Keratinocyte (primary cell): Measurements from ENCODE around the gene MICAL2. TPM values are rescaled to one million over a fixed set of nuclear protein-coding genes. Genes with fewer than 3 reads are reported as not detected.

Experiments
- DNase-seq: peaks from one replicate; pipeline ENCODE4 v3.0.0-alpha.2; 2011; ENCODE audit warnings: low read depth, missing footprints, low spot score
- FAIRE-seq: peaks from 2 replicates; lab custom pipeline; 2011; peaks lifted over from hg19 to GRCh38; lab: Jason Lieb, UNC
- H2AFZ ChIP-seq: 2 replicates; pipeline ENCODE4 v1.6.0; 2012; ENCODE audit warnings: low read length, control low read depth, inconsistent platforms; ENCODE audit not compliant: control insufficient read depth
- H3K27ac ChIP-seq: 2 replicates; pipeline ENCODE4 v1.5.1; 2011; ENCODE audit warnings: low read length; ENCODE audit not compliant: control insufficient read depth, insufficient read depth
- H3K27me3 ChIP-seq: 3 replicates; pipeline ENCODE4 v1.6.0; 2011; ENCODE audit warnings: low read length; ENCODE audit not compliant: control insufficient read depth, insufficient read depth; ENCODE audit errors: extremely low read depth
- H3K36me3 ChIP-seq, 2 experiments: 2 replicates in 1 of 2; 3 replicates in 1 of 2; pipeline ENCODE4 v1.5.1; 2011; ENCODE audit warnings: low read length in 2 of 2, mild to moderate bottlenecking in 1 of 2; ENCODE audit not compliant: control insufficient read depth in 2 of 2, insufficient read depth in 2 of 2; ENCODE audit errors: extremely low read depth in 1 of 2
- H3K4me1 ChIP-seq: 3 replicates; pipeline ENCODE4 v1.5.1; 2011; ENCODE audit warnings: low read length; ENCODE audit not compliant: control insufficient read depth, insufficient read depth; ENCODE audit errors: extremely low read depth
- H3K4me2 ChIP-seq: 3 replicates; pipeline ENCODE4 v1.6.0; 2011; ENCODE audit warnings: low read depth, low read length; ENCODE audit not compliant: control insufficient read depth, insufficient read depth; ENCODE audit errors: extremely low read depth
- H3K4me3 ChIP-seq, 3 experiments: fragments of 200-600 bp in 1 of 3; sonication (generic) in 1 of 3; 2 replicates in 2 of 3; 3 replicates in 1 of 3; pipeline ENCODE4 v1.5.1; 2011 to 2016; ENCODE audit warnings: low read length in 3 of 3, mild to moderate bottlenecking in 3 of 3, control low read depth in 2 of 3, inconsistent platforms in 1 of 3, low read depth in 1 of 3, mixed read lengths in 1 of 3, mixed run types in 1 of 3, moderate library complexity in 1 of 3; ENCODE audit not compliant: control insufficient read depth in 2 of 3, insufficient read depth in 2 of 3; ENCODE audit errors: extremely low read depth in 1 of 3
- H3K79me2 ChIP-seq: 2 replicates; pipeline ENCODE4 v1.6.0; 2012; ENCODE audit warnings: low read length; ENCODE audit not compliant: control insufficient read depth, insufficient read depth
- H3K9ac ChIP-seq: 3 replicates; pipeline ENCODE4 v1.6.0; 2011; ENCODE audit warnings: low read length; ENCODE audit not compliant: control insufficient read depth, insufficient read depth; ENCODE audit errors: extremely low read depth
- H3K9me1 ChIP-seq: 3 replicates; pipeline ENCODE4 v1.6.0; 2011; ENCODE audit warnings: low read length; ENCODE audit not compliant: control insufficient read depth, insufficient read depth; ENCODE audit errors: extremely low read depth
- H3K9me3 ChIP-seq: 2 replicates; pipeline ENCODE4 v1.5.1; 2012; ENCODE audit warnings: low read depth, low read length; ENCODE audit not compliant: control insufficient read depth
- H4K20me1 ChIP-seq: 3 replicates; pipeline ENCODE4 v1.6.0; 2011; ENCODE audit warnings: low read length; ENCODE audit not compliant: control insufficient read depth, insufficient read depth; ENCODE audit errors: extremely low read depth
- EZH2 ChIP-seq: IDR thresholded peaks from one replicate; pipeline ENCODE4 v1.6.1; 2012; ENCODE audit warnings: inconsistent platforms, mild to moderate bottlenecking, low read length, moderate library complexity
- dilution Hi-C: fragments of 300-500 bp; cut with MboI; formaldehyde crosslinking; loops from one replicate; pipeline ENCODE4 v1.7.0; 2020; ENCODE audit warnings: low sequenced_read_pairs; ENCODE audit not compliant: extremely low pct_ligation_motif_present
- polyA plus RNA-seq, 5 experiments: library from polyadenylated mRNA; depleted of rRNA in 3 of 5; stranded (reverse) in 3 of 5; stranded (forward) in 1 of 5; unstranded in 1 of 5; fragments of >200 nt; gene quantifications; 1 replicate in 1 of 5; 2 replicates in 3 of 5; 3 replicates in 1 of 5; pipeline versions ENCODE4 v1.2.1 to v1.2.3, GENCODE V29; 2011 to 2012; ENCODE audit warnings: missing spikeins in 2 of 5, low read depth in 1 of 5, low replicate concordance in 1 of 5
- TF ChIP-seq, protein P1 (sequence below), 3 experiments: IDR thresholded peaks in 1 of 3; conservative IDR thresholded peaks in 1 of 3; optimal IDR thresholded peaks in 1 of 3; 2 replicates in 2 of 3; 3 replicates in 1 of 3; pipeline versions ENCODE3 to v1.5.1; 2011; ENCODE audit warnings: low read length in 3 of 3, mild to moderate bottlenecking in 3 of 3, moderate library complexity in 2 of 3, control low read depth in 1 of 3, inconsistent platforms in 1 of 3; ENCODE audit not compliant: insufficient read depth in 2 of 3; ENCODE audit errors: extremely low read depth in 1 of 3

Gene MICAL2
- polyA plus RNA-seq, 1 donor (not counting 4 experiments of a cell fraction or from before 2014, with no cell fraction given), result 83.9 TPM

DNA sequence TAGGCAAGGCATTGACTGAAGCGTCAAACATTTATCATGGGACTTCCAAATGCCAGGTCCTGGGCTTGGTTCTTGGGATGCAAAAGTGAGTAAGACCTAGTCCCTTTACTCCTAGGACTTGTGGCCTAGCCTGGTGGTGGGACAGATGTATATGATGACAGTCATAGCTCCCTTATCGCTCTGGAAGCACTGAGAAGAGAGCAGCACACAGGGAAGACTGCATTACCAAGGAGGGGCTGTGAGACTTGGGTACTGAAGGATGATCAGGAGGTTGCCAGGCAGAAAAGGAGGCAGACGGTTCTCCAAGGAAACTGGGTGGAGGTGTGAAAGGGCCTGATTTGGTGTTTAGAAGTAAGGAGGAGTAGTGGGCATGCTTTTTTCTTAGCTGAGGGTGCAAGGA is 32.5 kb downstream of the MICAL2 start:
- peaks cover 24% of the 10 kb centered on the region for H3K4me1 ChIP-seq
- no peak for DNase-seq
- peaks cover 3% of the 10 kb centered on the region for H3K9me1 ChIP-seq
- dilution Hi-C loops, result no loop called here
- H3K27me3 ChIP-seq, result no peaks in the 10 kb centered on the region
- FAIRE-seq, result no peak
- peaks cover 86% of the 10 kb centered on the region for H3K79me2 ChIP-seq
- no peak overlapping the region for H3K4me2 ChIP-seq
- peaks cover 8% of the 10 kb centered on the region for H4K20me1 ChIP-seq
- no peak overlapping the region for H3K27ac ChIP-seq
- no peak overlapping the region for H3K4me3 ChIP-seq
- H3K36me3 ChIP-seq, result peaks cover 32 to 66% of the 10 kb centered on the region in 2 experiments
- H3K9me3 ChIP-seq, result no peaks in the 10 kb centered on the region
- no peak overlapping the region for H3K9ac ChIP-seq
- no peak for TF ChIP-seq EZH2
- TF ChIP-seq, protein P1, sequence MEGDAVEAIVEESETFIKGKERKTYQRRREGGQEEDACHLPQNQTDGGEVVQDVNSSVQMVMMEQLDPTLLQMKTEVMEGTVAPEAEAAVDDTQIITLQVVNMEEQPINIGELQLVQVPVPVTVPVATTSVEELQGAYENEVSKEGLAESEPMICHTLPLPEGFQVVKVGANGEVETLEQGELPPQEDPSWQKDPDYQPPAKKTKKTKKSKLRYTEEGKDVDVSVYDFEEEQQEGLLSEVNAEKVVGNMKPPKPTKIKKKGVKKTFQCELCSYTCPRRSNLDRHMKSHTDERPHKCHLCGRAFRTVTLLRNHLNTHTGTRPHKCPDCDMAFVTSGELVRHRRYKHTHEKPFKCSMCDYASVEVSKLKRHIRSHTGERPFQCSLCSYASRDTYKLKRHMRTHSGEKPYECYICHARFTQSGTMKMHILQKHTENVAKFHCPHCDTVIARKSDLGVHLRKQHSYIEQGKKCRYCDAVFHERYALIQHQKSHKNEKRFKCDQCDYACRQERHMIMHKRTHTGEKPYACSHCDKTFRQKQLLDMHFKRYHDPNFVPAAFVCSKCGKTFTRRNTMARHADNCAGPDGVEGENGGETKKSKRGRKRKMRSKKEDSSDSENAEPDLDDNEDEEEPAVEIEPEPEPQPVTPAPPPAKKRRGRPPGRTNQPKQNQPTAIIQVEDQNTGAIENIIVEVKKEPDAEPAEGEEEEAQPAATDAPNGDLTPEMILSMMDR (optimal IDR thresholded peaks at IDR 0.05 in 1 of 3, IDR thresholded peaks at IDR 0.05 in 1 of 3, conservative IDR thresholded peaks at IDR 0.05 in 1 of 3; ENCODE audit: extremely low read depth in 1 of 3, insufficient read depth in 2 of 3, low read length in 3 of 3), result no peak
- no peak overlapping the region for H2AFZ ChIP-seq

DNA sequence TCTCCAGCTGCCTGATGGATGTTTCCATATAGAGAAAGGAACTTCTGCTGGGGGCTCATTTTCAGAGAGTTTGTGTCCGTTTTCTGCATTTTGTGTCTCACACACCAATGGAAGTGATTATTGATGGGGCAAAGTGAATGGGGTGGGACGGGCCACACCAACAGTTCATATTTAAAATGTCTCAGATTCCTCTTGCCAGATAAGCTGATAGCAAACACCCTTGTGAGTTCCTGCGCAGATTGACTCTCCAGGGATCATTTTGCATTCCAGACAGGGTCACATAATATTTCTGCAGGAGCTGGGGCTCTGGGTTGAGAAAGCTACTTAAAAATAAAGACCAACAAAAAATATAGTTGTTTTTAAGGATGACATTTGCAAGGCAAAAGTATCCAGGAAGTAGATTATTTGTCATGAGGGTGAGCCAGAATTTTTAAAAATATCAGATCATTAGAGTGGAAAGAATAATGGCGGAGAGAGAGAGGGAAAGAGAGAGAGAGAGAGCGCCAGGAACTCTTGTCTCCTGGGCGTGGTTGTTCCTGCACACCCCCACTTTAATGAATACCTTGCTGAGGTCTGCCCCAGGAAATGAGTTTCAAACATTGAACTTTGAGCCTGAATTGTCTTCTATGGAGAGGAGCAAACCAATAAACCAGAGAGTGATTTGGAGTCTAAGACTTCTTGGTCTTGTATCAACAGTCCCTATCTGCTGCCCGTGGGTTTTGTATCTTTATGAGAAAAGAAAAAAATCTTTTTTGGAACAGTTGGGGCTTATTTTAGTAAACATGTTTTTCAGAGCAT is 33.3 kb downstream of the MICAL2 start:
- Histone ChIP-seq H3K27me3 (no peaks in the 10 kb centered on the region), H3K9me3 (no peaks in the 10 kb centered on the region), H3K36me3 (peaks cover 27 to 64% of the 10 kb centered on the region in 2 experiments), H3K79me2 (peaks cover 86% of the 10 kb centered on the region), H3K4me3 (no peak overlapping the region), H3K4me1 (peaks cover 22% of the 10 kb centered on the region), H3K9ac (no peak overlapping the region), H4K20me1 (peaks cover 8% of the 10 kb centered on the region), H3K27ac (no peak overlapping the region), H2AFZ (no peak overlapping the region), H3K4me2 (no peak overlapping the region), H3K9me1 (peaks cover 3% of the 10 kb centered on the region)
- DNase-seq (no peak), FAIRE-seq (no peak)
- TF ChIP-seq EZH2, result no peak
- TF ChIP-seq, protein P1 (optimal IDR thresholded peaks at IDR 0.05 in 1 of 3, IDR thresholded peaks at IDR 0.05 in 1 of 3, conservative IDR thresholded peaks at IDR 0.05 in 1 of 3; ENCODE audit: extremely low read depth in 1 of 3, insufficient read depth in 2 of 3, low read length in 3 of 3), result no peak
- dilution Hi-C loops, result no loop called here
